ENCODE results near the gene WDR6.

WDR6 gene

DNA sequence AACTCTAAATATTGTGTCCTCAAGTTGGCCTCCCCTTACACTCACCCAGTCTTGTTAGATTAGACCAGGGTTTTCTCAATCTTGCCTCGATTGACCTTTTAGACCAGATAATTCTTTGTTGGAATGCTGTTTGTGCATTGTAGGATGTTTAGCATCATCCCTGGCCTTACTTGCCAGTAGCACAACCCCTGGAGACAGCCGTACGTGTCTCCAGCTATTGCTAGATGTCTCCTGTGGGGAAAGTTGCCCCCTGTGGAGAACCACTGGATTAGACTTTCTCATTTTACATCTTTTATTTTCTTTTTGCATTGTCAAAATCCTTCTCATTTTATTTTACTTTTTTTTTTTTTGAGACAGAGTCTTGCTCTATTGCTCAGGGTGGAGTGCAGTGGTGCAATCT is 2.2 kb downstream of the WDR6 start:
- TF ChIP-seq RARB (CRISPR knock-in tag; IDR thresholded peaks at IDR 0.05), result no peak
- TF ChIP-seq ZC3H10 (CRISPR knock-in tag; IDR thresholded peaks at IDR 0.05), result no peak
- no peak for TF ChIP-seq PATZ1 (CRISPR knock-in tag; IDR thresholded peaks at IDR 0.05; ENCODE audit: borderline replicate concordance)
- no peak for TF ChIP-seq OSR1 (CRISPR knock-in tag; IDR thresholded peaks at IDR 0.05)
- TF ChIP-seq ZFP30 (CRISPR knock-in tag; IDR thresholded peaks at IDR 0.05), result no peak
- TF ChIP-seq, protein P1, sequence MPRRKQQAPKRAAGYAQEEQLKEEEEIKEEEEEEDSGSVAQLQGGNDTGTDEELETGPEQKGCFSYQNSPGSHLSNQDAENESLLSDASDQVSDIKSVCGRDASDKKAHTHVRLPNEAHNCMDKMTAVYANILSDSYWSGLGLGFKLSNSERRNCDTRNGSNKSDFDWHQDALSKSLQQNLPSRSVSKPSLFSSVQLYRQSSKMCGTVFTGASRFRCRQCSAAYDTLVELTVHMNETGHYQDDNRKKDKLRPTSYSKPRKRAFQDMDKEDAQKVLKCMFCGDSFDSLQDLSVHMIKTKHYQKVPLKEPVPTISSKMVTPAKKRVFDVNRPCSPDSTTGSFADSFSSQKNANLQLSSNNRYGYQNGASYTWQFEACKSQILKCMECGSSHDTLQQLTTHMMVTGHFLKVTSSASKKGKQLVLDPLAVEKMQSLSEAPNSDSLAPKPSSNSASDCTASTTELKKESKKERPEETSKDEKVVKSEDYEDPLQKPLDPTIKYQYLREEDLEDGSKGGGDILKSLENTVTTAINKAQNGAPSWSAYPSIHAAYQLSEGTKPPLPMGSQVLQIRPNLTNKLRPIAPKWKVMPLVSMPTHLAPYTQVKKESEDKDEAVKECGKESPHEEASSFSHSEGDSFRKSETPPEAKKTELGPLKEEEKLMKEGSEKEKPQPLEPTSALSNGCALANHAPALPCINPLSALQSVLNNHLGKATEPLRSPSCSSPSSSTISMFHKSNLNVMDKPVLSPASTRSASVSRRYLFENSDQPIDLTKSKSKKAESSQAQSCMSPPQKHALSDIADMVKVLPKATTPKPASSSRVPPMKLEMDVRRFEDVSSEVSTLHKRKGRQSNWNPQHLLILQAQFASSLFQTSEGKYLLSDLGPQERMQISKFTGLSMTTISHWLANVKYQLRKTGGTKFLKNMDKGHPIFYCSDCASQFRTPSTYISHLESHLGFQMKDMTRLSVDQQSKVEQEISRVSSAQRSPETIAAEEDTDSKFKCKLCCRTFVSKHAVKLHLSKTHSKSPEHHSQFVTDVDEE (CRISPR knock-in tag; IDR thresholded peaks at IDR 0.05), result no peak
- no peak for TF ChIP-seq ESRRG (CRISPR knock-in tag; IDR thresholded peaks at IDR 0.05)
- no peak for TF ChIP-seq ARNTL (CRISPR knock-in tag; IDR thresholded peaks at IDR 0.05; ENCODE audit: borderline replicate concordance, low read depth)
- no peak for TF ChIP-seq CSDC2 (CRISPR knock-in tag; IDR thresholded peaks at IDR 0.05)
- TF ChIP-seq BACH2 (CRISPR knock-in tag; IDR thresholded peaks at IDR 0.05; ENCODE audit: borderline replicate concordance), result no peak
- no peak for ATAC-seq

GRCh38 chr3:49012441-49013017 is 5.3 kb downstream of the WDR6 start:
- no peak for TF ChIP-seq CSDC2 (CRISPR knock-in tag; IDR thresholded peaks at IDR 0.05)
- TF ChIP-seq GLIS3 (CRISPR knock-in tag; IDR thresholded peaks at IDR 0.05), result no peak
- TF ChIP-seq ISL1 (CRISPR knock-in tag; IDR thresholded peaks at IDR 0.05), result no peak
- no peak for TF ChIP-seq RARB (CRISPR knock-in tag; IDR thresholded peaks at IDR 0.05)
- no peak for ATAC-seq

- no peak for TF ChIP-seq CSRNP3 (CRISPR knock-in tag; IDR thresholded peaks at IDR 0.05)
- TF ChIP-seq PATZ1 (CRISPR knock-in tag; IDR thresholded peaks at IDR 0.05; ENCODE audit: borderline replicate concordance), result no peak
- TF ChIP-seq ISL1 (CRISPR knock-in tag; IDR thresholded peaks at IDR 0.05), result no peak
- no peak for TF ChIP-seq GLIS3 (CRISPR knock-in tag; IDR thresholded peaks at IDR 0.05)
- TF ChIP-seq BACH2 (CRISPR knock-in tag; IDR thresholded peaks at IDR 0.05; ENCODE audit: borderline replicate concordance), result no peak
- no peak for TF ChIP-seq TCF4 (CRISPR knock-in tag; IDR thresholded peaks at IDR 0.05; ENCODE audit: borderline replicate concordance)
- TF ChIP-seq OSR1 (CRISPR knock-in tag; IDR thresholded peaks at IDR 0.05), result no peak
- no peak for TF ChIP-seq ZNF8 (CRISPR knock-in tag; IDR thresholded peaks at IDR 0.05)
- TF ChIP-seq TOX (CRISPR knock-in tag; IDR thresholded peaks at IDR 0.05; ENCODE audit: borderline replicate concordance), result no peak
- no peak for TF ChIP-seq ZNF565 (CRISPR knock-in tag; conservative IDR thresholded peaks at IDR 0.05; ENCODE audit: low read depth)
- TF ChIP-seq ARNTL (CRISPR knock-in tag; IDR thresholded peaks at IDR 0.05; ENCODE audit: borderline replicate concordance, low read depth), result no peak
- TF ChIP-seq CSDC2 (CRISPR knock-in tag; IDR thresholded peaks at IDR 0.05), result no peak
- no peak for ATAC-seq
Measured at GRCh38 chr3:49013113-49013737, 6.0 kb downstream of the WDR6 start.

All from SK-N-SH treated with all-trans-retinoic acid at 6 μM for 48 hours (cell line).